Esophagus muscularis mucosa (tissue), 4 donors: ENCODE data around the gene IGDCC3. TPM values are rescaled to one million over a fixed set of nuclear protein-coding genes. Genes with fewer than 3 reads are reported as not detected.

Experiments
- DNase-seq: peaks from one replicate; pipeline ENCODE4 v3.0.0-alpha.2; 2017; ENCODE audit errors: extremely low spot score
- H3K27ac ChIP-seq, 4 donors: fragments of 200-600 bp; sonication (generic); replicated peaks in 1 of 4; 1 replicate in 3 of 4; 2 replicates in 1 of 4; pipeline ENCODE4 v1.5.1; 2016 to 2019; ENCODE audit warnings: mild to moderate bottlenecking in 1 of 4
- H3K27me3 ChIP-seq, 4 donors: fragments of 200-600 bp; sonication (generic); one replicate each; pipeline versions ENCODE4 v1.5.1 to v1.6.0; 2016 to 2019
- H3K36me3 ChIP-seq, 4 donors: fragments of 200-600 bp; sonication (generic); one replicate each; pipeline ENCODE4 v1.5.1; 2016 to 2019
- H3K4me1 ChIP-seq, 4 donors: fragments of 200-600 bp; sonication (generic); one replicate each; pipeline ENCODE4 v1.5.1; 2016 to 2019
- H3K4me3 ChIP-seq, 4 donors: fragments of 200-600 bp; sonication (generic); 1 replicate in 2 of 4; 2 replicates in 2 of 4; pipeline ENCODE4 v1.5.1; 2016 to 2019; ENCODE audit warnings: mild to moderate bottlenecking in 4 of 4, moderate library complexity in 1 of 4
- H3K9me3 ChIP-seq, 4 donors: fragments of 200-600 bp; sonication (generic); 1 replicate in 3 of 4; 2 replicates in 1 of 4; pipeline ENCODE4 v1.5.1; 2016 to 2019
- CTCF ChIP-seq, 3 experiments: fragments of 200-600 bp in 2 of 3; fragments of 450-650 bp in 1 of 3; sonication (generic) in 2 of 3; IDR thresholded peaks; one replicate each; pipeline ENCODE4 v1.5.1; 2017 to 2019; ENCODE audit warnings: antibody characterized with exemption in 3 of 3, mild to moderate bottlenecking in 2 of 3, moderate library complexity in 1 of 3
- EP300 ChIP-seq: sonication (generic); formaldehyde crosslinking; IDR thresholded peaks from one replicate; pipeline ENCODE4 v1.6.1; 2017; ENCODE audit warnings: antibody characterized with exemption
- POLR2A ChIP-seq: fragments of 450-650 bp; IDR thresholded peaks from one replicate; pipeline ENCODE4 v1.6.1; 2017; ENCODE audit warnings: antibody characterized with exemption, moderate library complexity, mild to moderate bottlenecking, low read depth
- POLR2AphosphoS5 ChIP-seq, 2 donors: sonication (generic); formaldehyde crosslinking; IDR thresholded peaks; one replicate each; pipeline ENCODE4 v1.6.1; 2017; ENCODE audit warnings: antibody characterized with exemption in 2 of 2
- WGBS: methylation state at CpG from one replicate; pipeline ENCODE4 v1.1.5; 2018; 5-methylcytosine and 5-hydroxymethylcytosine counted together
- intact Hi-C: fragments of 100-400 bp; cut with DNase I; formaldehyde crosslinking; loops from one replicate; pipeline ENCODE4 v1.15.1; 2023
- total RNA-seq, 4 donors: library from RNA; depleted of rRNA; stranded (reverse); fragments of >200 nt; gene quantifications; one replicate each; pipeline versions ENCODE4 v1.1.0 to v1.2.1, GENCODE V29; 2016

The IGDCC3 gene
- total RNA-seq, 4 donors from 2014 or later, result 0.17 TPM; not detected in 3

GRCh38 chr15:65394936-65395335 lies 17.1 kb upstream of the IGDCC3 start:
- Histone ChIP-seq H3K27ac (no peak overlapping the region), H3K4me3 (no peak overlapping the region), H3K36me3 (no peaks in the 10 kb centered on the region), H3K9me3 (no peaks in the 10 kb centered on the region), H3K4me1 (peaks cover 3 to 15% (median 11%) of the 10 kb centered on the region in 4 donors), H3K27me3 (peaks cover 0 to 53% (median 4%) of the 10 kb centered on the region in 4 donors)
- TF ChIP-seq POLR2A, result no peak
- TF ChIP-seq CTCF (IDR thresholded peaks at IDR 0.05), result no peak
- no peak for TF ChIP-seq POLR2AphosphoS5 (IDR thresholded peaks at IDR 0.05)
- TF ChIP-seq EP300, result no peak
- DNase-seq, result no peak
- intact Hi-C loops, result no loop called here
- 88% methylated on average over 9 of the region's 9 CpGs for WGBS

- TF ChIP-seq POLR2A, result no peak
- TF ChIP-seq POLR2AphosphoS5 (IDR thresholded peaks at IDR 0.05), result no peak
- no peak for TF ChIP-seq EP300
- no peak for TF ChIP-seq CTCF (IDR thresholded peaks at IDR 0.05)
- H3K27me3 ChIP-seq, result peaks cover 0 to 53% (median 4%) of the 10 kb centered on the region in 4 donors
- no peak for DNase-seq
- WGBS, result 90% methylated on average over 11 of the region's 11 CpGs
- no peak overlapping the region for H3K4me3 ChIP-seq
- H3K36me3 ChIP-seq, result no peaks in the 10 kb centered on the region
- H3K27ac ChIP-seq, result no peak overlapping the region
- no peaks in the 10 kb centered on the region for H3K9me3 ChIP-seq
- H3K4me1 ChIP-seq, result peaks cover 3 to 15% (median 11%) of the 10 kb centered on the region in 4 donors
- intact Hi-C loops, result no loop called here
Observed at GRCh38 chr15:65394280-65394789, 16.5 kb upstream of the IGDCC3 start.

- TF ChIP-seq POLR2AphosphoS5 (IDR thresholded peaks at IDR 0.05) (no peak), EP300 (no peak), POLR2A (no peak)
- H3K9me3 ChIP-seq, result no peaks in the 10 kb centered on the region
- H3K27me3 ChIP-seq, result peaks cover 0 to 49% (median 4%) of the 10 kb centered on the region in 4 donors
- no peaks in the 10 kb centered on the region for H3K36me3 ChIP-seq
- H3K4me3 ChIP-seq, result no peak overlapping the region
- no peak overlapping the region for H3K27ac ChIP-seq
- no peak for DNase-seq
- intact Hi-C loops, result no loop called here
- peaks cover 3 to 15% (median 11%) of the 10 kb centered on the region in 4 donors for H3K4me1 ChIP-seq
- WGBS, result 74% methylated on average over 8 of the region's 8 CpGs
Observed at GRCh38 chr15:65393557-65393956, 15.8 kb upstream of the IGDCC3 start.

GRCh38 chr15:65393091-65393490 lies 15.3 kb upstream of the IGDCC3 start:
- H3K27ac ChIP-seq, result no peak overlapping the region
- intact Hi-C loops, result no loop called here
- no peak for TF ChIP-seq EP300
- TF ChIP-seq POLR2A, result no peak
- TF ChIP-seq POLR2AphosphoS5 (IDR thresholded peaks at IDR 0.05), result no peak
- peaks cover 3 to 15% (median 11%) of the 10 kb centered on the region in 4 donors for H3K4me1 ChIP-seq
- 96% methylated on average over 13 of the region's 13 CpGs for WGBS
- H3K27me3 ChIP-seq, result peaks cover 0 to 46% (median 4%) of the 10 kb centered on the region in 4 donors
- no peaks in the 10 kb centered on the region for H3K36me3 ChIP-seq
- H3K4me3 ChIP-seq, result no peak overlapping the region
- no peaks in the 10 kb centered on the region for H3K9me3 ChIP-seq
- DNase-seq, result no peak

GRCh38 chr15:65392368-65392767 lies 14.6 kb upstream of the IGDCC3 start:
- Histone ChIP-seq H3K27ac (no peak overlapping the region), H3K4me1 (peaks cover 3 to 15% (median 11%) of the 10 kb centered on the region in 4 donors), H3K36me3 (no peaks in the 10 kb centered on the region), H3K9me3 (no peaks in the 10 kb centered on the region), H3K4me3 (no peak overlapping the region), H3K27me3 (peaks cover 0 to 44% (median 4%) of the 10 kb centered on the region in 4 donors)
- DNase-seq, result no peak
- TF ChIP-seq EP300 (no peak), POLR2A (no peak), CTCF (IDR thresholded peaks at IDR 0.05) (no peak), POLR2AphosphoS5 (IDR thresholded peaks at IDR 0.05) (no peak)
- intact Hi-C loops, result no loop called here
- WGBS, result 87% methylated on average over 2 of the region's 2 CpGs

GRCh38 chr15:65391732-65392131 lies 13.9 kb upstream of the IGDCC3 start:
- no peak for DNase-seq
- Histone ChIP-seq H3K36me3 (no peaks in the 10 kb centered on the region), H3K27ac (no peak overlapping the region), H3K9me3 (no peaks in the 10 kb centered on the region), H3K27me3 (peaks cover 0 to 37% (median 4%) of the 10 kb centered on the region in 4 donors), H3K4me1 (peaks cover 3 to 15% (median 10%) of the 10 kb centered on the region in 4 donors), H3K4me3 (no peak overlapping the region)
- no peak for TF ChIP-seq EP300
- TF ChIP-seq POLR2A, result no peak
- TF ChIP-seq CTCF (IDR thresholded peaks at IDR 0.05), result no peak
- no peak for TF ChIP-seq POLR2AphosphoS5 (IDR thresholded peaks at IDR 0.05)
- 94% methylated on average over 10 of the region's 10 CpGs for WGBS
- intact Hi-C loops, result no loop called here
